GM23338 (cell line): Measurements from ENCODE around the gene TPGS1.
A peak's percentile ranks its signal among the peaks of the same experiment; 100 is the strongest.

Experiments
- CREB1 ChIP-seq: fragments of 250-450 bp; sonication (Bioruptor Pico); IDR thresholded peaks from 2 replicates; pipeline ENCODE4 v1.5.0; 2020; ENCODE audit warnings: low read depth, mild to moderate bottlenecking, moderate library complexity
- CTCF ChIP-seq, 2 experiments: fragments of 200-600 bp in 1 of 2; sonication (generic) in 1 of 2; conservative IDR thresholded peaks; 2 replicates each; pipeline versions ENCODE4 v1.5.1 to v1.6.1; 2016 to 2017; ENCODE audit warnings: antibody characterized with exemption in 2 of 2, low read depth in 2 of 2, mild to moderate bottlenecking in 2 of 2, moderate library complexity in 1 of 2
- EZH2 ChIP-seq: fragments of 200-600 bp; sonication (generic); IDR thresholded peaks from one replicate; pipeline ENCODE4 v1.8.0; 2017; ENCODE audit warnings: antibody characterized with exemption, mild to moderate bottlenecking, low read depth; ENCODE audit not compliant: unreplicated experiment
- EZH2phosphoT487 ChIP-seq: fragments of 200-600 bp; sonication (generic); IDR thresholded peaks from one replicate; pipeline ENCODE4 v1.8.1; 2018; ENCODE audit warnings: antibody characterized with exemption; ENCODE audit not compliant: unreplicated experiment
- NANOG ChIP-seq: IDR thresholded peaks from 2 replicates; pipeline ENCODE4 v1.6.1; 2016; ENCODE audit warnings: antibody characterized with exemption, borderline replicate concordance
- POLR2AphosphoS5 ChIP-seq: IDR thresholded peaks from 2 replicates; pipeline ENCODE4 v1.6.1; 2016; ENCODE audit warnings: antibody characterized with exemption, low read depth
- REST ChIP-seq: IDR thresholded peaks from one replicate; pipeline ENCODE4 v1.6.1; 2018; ENCODE audit warnings: antibody characterized with exemption; ENCODE audit not compliant: unreplicated experiment
- STAT1 ChIP-seq: IDR thresholded peaks from one replicate; pipeline ENCODE4 v1.6.1; 2016; ENCODE audit warnings: antibody characterized with exemption; ENCODE audit not compliant: unreplicated experiment
- ZNF331 ChIP-seq: fragments of 250-450 bp; sonication (Bioruptor Pico); IDR thresholded peaks from 2 replicates; pipeline ENCODE4 v1.5.0; 2020; ENCODE audit warnings: low read depth, mild to moderate bottlenecking, moderate library complexity

- TF ChIP-seq EZH2 = no peak
- TF ChIP-seq CTCF (conservative IDR thresholded peaks at IDR 0.05; ENCODE audit: low read depth in 2 of 2) = no peak
- TF ChIP-seq EZH2phosphoT487 = no peak
- TF ChIP-seq POLR2AphosphoS5 = peak; percentile 83
- TF ChIP-seq REST = no peak
- TF ChIP-seq CREB1 (CRISPR knock-in tag) = peak; percentile 83
- TF ChIP-seq NANOG = no peak
- TF ChIP-seq STAT1 = no peak
- TF ChIP-seq ZNF331 = no peak
Measured at GRCh38 chr19:531009-531752, 23.9 kb downstream of the TPGS1 start.
